ENCODE results near the gene CPTP. TPM values are rescaled to one million over a fixed set of nuclear protein-coding genes. Genes with fewer than 3 reads are reported as not detected.

CPTP gene
- total and polyA plus RNA-seq, 2 of the 13 experiments (the other 11 are each of a cell fraction or from before 2014, with no cell fraction given), result 5.5 to 9.3 TPM

GRCh38 chr1:1364266-1364665, 39.7 kb downstream of the CPTP start:
- DNase-seq (ENCODE audit: low spot score) (no peak), FAIRE-seq (no peak), ATAC-seq (no peak)
- intact Hi-C loops (cut with micrococcal nuclease; ENCODE audit: unreplicated experiment) (no loop called here), in situ Hi-C loops (cut with HindIII; ENCODE audit: extremely low pct_ligation_motif_present, low pct_unique_long_range_greater_than_20kb) (no loop called here)
- Histone ChIP-seq H3K79me2 (ENCODE audit: insufficient read depth, low read length) (no peaks in the 10 kb centered on the region), H3K4me1 (ENCODE audit: insufficient read depth, low read length) (peaks cover 33% of the 10 kb centered on the region), H3K4me3 (replicated peaks in 1 of 3; ENCODE audit: insufficient read depth in 1 of 3, low read depth in 2 of 3, low read length in 3 of 3) (no peak overlapping the region), H3K4me2 (ENCODE audit: low read depth, low read length) (no peak overlapping the region), H3K9me3 (ENCODE audit: low read length) (no peaks in the 10 kb centered on the region), H3K9ac (ENCODE audit: insufficient read depth, low read depth, low read length) (no peak overlapping the region), H2AFZ (ENCODE audit: low read length) (no peak overlapping the region), H3K27me3 (ENCODE audit: control insufficient read depth in 1 of 2, insufficient read depth in 2 of 2, low read length in 2 of 2) (no peaks in the 10 kb centered on the region), H4K20me1 (ENCODE audit: insufficient read depth, low read length) (no peaks in the 10 kb centered on the region), H3K27ac (ENCODE audit: extremely low read length, insufficient read depth, low read length) (no peak overlapping the region), H3K36me3 (replicated peaks in 1 of 2; ENCODE audit: control insufficient read depth in 1 of 2, insufficient read depth in 2 of 2, low read length in 2 of 2) (no peaks in the 10 kb centered on the region)
- 44% methylated on average over 11 of the region's 14 CpGs for WGBS (ENCODE audit: low lambda C conversion rate)
- no TSS peak for BruUV-seq (replicated peaks)
- TF ChIP-seq RAD51 (IDR thresholded peaks at IDR 0.05; ENCODE audit: borderline replicate concordance), result no peak
- TF ChIP-seq ZNF607 (CRISPR knock-in tag; IDR thresholded peaks at IDR 0.05; ENCODE audit: borderline replicate concordance), result no peak
- no peak for TF ChIP-seq ZNF446 (CRISPR knock-in tag; IDR thresholded peaks at IDR 0.05)
- TF ChIP-seq, protein P1, sequence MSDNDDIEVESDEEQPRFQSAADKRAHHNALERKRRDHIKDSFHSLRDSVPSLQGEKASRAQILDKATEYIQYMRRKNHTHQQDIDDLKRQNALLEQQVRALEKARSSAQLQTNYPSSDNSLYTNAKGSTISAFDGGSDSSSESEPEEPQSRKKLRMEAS (IDR thresholded peaks at IDR 0.05), result no peak
- no peak for TF ChIP-seq SRSF1 (optimal IDR thresholded peaks at IDR 0.05; ENCODE audit: low read depth, low read length)
- no peak for TF ChIP-seq FOXM1 (CRISPR knock-in tag; IDR thresholded peaks at IDR 0.05)
- TF ChIP-seq PAWR (CRISPR knock-in tag; IDR thresholded peaks at IDR 0.05; ENCODE audit: borderline replicate concordance), result no peak
- TF ChIP-seq, protein P2, sequence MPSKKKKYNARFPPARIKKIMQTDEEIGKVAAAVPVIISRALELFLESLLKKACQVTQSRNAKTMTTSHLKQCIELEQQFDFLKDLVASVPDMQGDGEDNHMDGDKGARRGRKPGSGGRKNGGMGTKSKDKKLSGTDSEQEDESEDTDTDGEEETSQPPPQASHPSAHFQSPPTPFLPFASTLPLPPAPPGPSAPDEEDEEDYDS (CRISPR knock-in tag; IDR thresholded peaks at IDR 0.05), result no peak
- no peak for TF ChIP-seq FOXP1 (IDR thresholded peaks at IDR 0.05)
- no peak for TF ChIP-seq FOXP1 (CRISPR knock-in tag; IDR thresholded peaks at IDR 0.05)
- TF ChIP-seq MED8 (CRISPR knock-in tag; IDR thresholded peaks at IDR 0.05; ENCODE audit: insufficient replicate concordance), result no peak
- TF ChIP-seq ZSCAN9 (CRISPR knock-in tag; IDR thresholded peaks at IDR 0.05; ENCODE audit: borderline replicate concordance), result no peak
- no peak for TF ChIP-seq PHF5A (CRISPR knock-in tag; IDR thresholded peaks at IDR 0.05; ENCODE audit: low read depth, unreplicated experiment)
- TF ChIP-seq TBP (CRISPR knock-in tag; IDR thresholded peaks at IDR 0.05), result no peak
- TF ChIP-seq PCBP1 (IDR thresholded peaks at IDR 0.05; ENCODE audit: borderline replicate concordance, low read depth, low read length), result no peak
- no peak for TF ChIP-seq ZBTB38 (CRISPR knock-in tag; IDR thresholded peaks at IDR 0.05)
- TF ChIP-seq AHDC1 (CRISPR knock-in tag; IDR thresholded peaks at IDR 0.05; ENCODE audit: borderline replicate concordance), result no peak
- TF ChIP-seq ZNF564 (CRISPR knock-in tag; IDR thresholded peaks at IDR 0.05), result no peak
- no peak for TF ChIP-seq ZNF12 (CRISPR knock-in tag; IDR thresholded peaks at IDR 0.05)
- no peak for TF ChIP-seq ZNF333 (CRISPR knock-in tag; IDR thresholded peaks at IDR 0.05; ENCODE audit: borderline replicate concordance)
- no peak for TF ChIP-seq NR2F1 (CRISPR knock-in tag; IDR thresholded peaks at IDR 0.05)
- ChIA-PET CTCF (ENCODE audit: low intra/inter-chr PET ratio, low total read pairs) (no interaction called here), POLR2A (interaction anchor here (1.7 kb wide), 1 partner anchor 11 kb away, joined by 5 read pairs; the partner anchor contains the start of gene AURKAIP1)
